Loucy (cell line): Measurements from ENCODE around the gene GSE1.

Experiments
- H2AFZ ChIP-seq: fragments of 200-600 bp; sonication (generic); 2 replicates; pipeline ENCODE4 v1.6.0; 2016; ENCODE audit warnings: antibody characterized with exemption, mild to moderate bottlenecking, low read length, moderate library complexity
- H3F3A ChIP-seq: fragments of 200-600 bp; 2 replicates; pipeline ENCODE4 v1.6.0; 2016; ENCODE audit warnings: antibody characterized with exemption, low read depth, mild to moderate bottlenecking
- H3K27me3 ChIP-seq: fragments of 200-600 bp; sonication (generic); 2 replicates; pipeline ENCODE4 v1.6.1; 2014; ENCODE audit warnings: low read length, mild to moderate bottlenecking; ENCODE audit not compliant: insufficient read depth, poor library complexity, severe bottlenecking
- H3K36me3 ChIP-seq: fragments of 200-600 bp; sonication (generic); 2 replicates; pipeline ENCODE4 v1.6.1; 2016; ENCODE audit warnings: low read length; ENCODE audit not compliant: insufficient read depth
- H3K4me1 ChIP-seq: fragments of 200-600 bp; sonication (generic); 2 replicates; pipeline ENCODE4 v1.5.1; 2014; ENCODE audit warnings: low read length, mild to moderate bottlenecking; ENCODE audit not compliant: insufficient read depth, poor library complexity, severe bottlenecking
- H3K4me2 ChIP-seq: fragments of 200-600 bp; sonication (generic); 2 replicates; pipeline ENCODE4 v1.6.0; 2014; ENCODE audit warnings: antibody characterized with exemption, low read length, low read depth, mild to moderate bottlenecking; ENCODE audit not compliant: poor library complexity, severe bottlenecking
- H3K4me3 ChIP-seq: fragments of 200-600 bp; sonication (generic); 2 replicates; pipeline ENCODE4 v1.5.1; 2014; ENCODE audit warnings: low read length, mild to moderate bottlenecking, mixed read lengths; ENCODE audit not compliant: poor library complexity, severe bottlenecking
- H3K79me2 ChIP-seq: fragments of 200-600 bp; sonication (generic); 2 replicates; pipeline ENCODE4 v1.6.1; 2014; ENCODE audit warnings: low read length; ENCODE audit not compliant: insufficient read depth
- H3K9ac ChIP-seq: fragments of 200-600 bp; sonication (generic); 2 replicates; pipeline ENCODE4 v1.6.0; 2014; ENCODE audit warnings: mild to moderate bottlenecking, low read depth, low read length, moderate library complexity; ENCODE audit not compliant: poor library complexity, severe bottlenecking
- H3K9me2 ChIP-seq: fragments of 200-600 bp; sonication (generic); replicated peaks from 2 replicates; pipeline ENCODE4 v1.6.1; 2016; ENCODE audit warnings: low read depth, low read length, mixed read lengths
- H3K9me3 ChIP-seq: fragments of 200-600 bp; sonication (generic); 2 replicates; pipeline ENCODE4 v1.6.1; 2014; ENCODE audit warnings: mild to moderate bottlenecking, antibody characterized with exemption, low read length, low read depth; ENCODE audit not compliant: insufficient read depth
- H4K20me1 ChIP-seq: fragments of 200-600 bp; sonication (generic); 2 replicates; pipeline ENCODE4 v1.6.0; 2014; ENCODE audit warnings: antibody characterized with exemption, low read length, mild to moderate bottlenecking; ENCODE audit not compliant: insufficient read depth, poor library complexity, severe bottlenecking
- CTCF ChIP-seq: fragments of 200-600 bp; sonication (generic); conservative IDR thresholded peaks from 2 replicates; pipeline ENCODE4 v1.5.1; 2014; ENCODE audit warnings: mild to moderate bottlenecking, antibody characterized with exemption, low read length
- EZH2phosphoT487 ChIP-seq: fragments of 200-600 bp; IDR thresholded peaks from 2 replicates; pipeline ENCODE4 v1.6.1; 2018; ENCODE audit warnings: antibody characterized with exemption, mild to moderate bottlenecking, moderate library complexity, borderline replicate concordance

The GSE1 gene

GRCh38 chr16:85716680-85717038, 103.5 kb downstream of the GSE1 start:
- H3K27me3 ChIP-seq: no peaks in the 10 kb centered on the region
- H4K20me1 ChIP-seq: no peaks in the 10 kb centered on the region
- H3K9ac ChIP-seq: no peak overlapping the region
- no peaks in the 10 kb centered on the region for H3F3A ChIP-seq
- H3K79me2 ChIP-seq: no peaks in the 10 kb centered on the region
- H3K9me2 ChIP-seq: no peaks in the 10 kb centered on the region
- H3K36me3 ChIP-seq: no peaks in the 10 kb centered on the region
- no peak overlapping the region for H2AFZ ChIP-seq
- TF ChIP-seq CTCF (no peak), EZH2phosphoT487 (no peak)
- H3K9me3 ChIP-seq: no peaks in the 10 kb centered on the region
- no peak overlapping the region for H3K4me3 ChIP-seq
- peaks cover 15% of the 10 kb centered on the region for H3K4me1 ChIP-seq
- peak overlapping the region; percentile 52 for H3K4me2 ChIP-seq

GRCh38 chr16:85717393-85718152, 104.5 kb downstream of the GSE1 start:
- Histone ChIP-seq H3K4me1 (peaks cover 15% of the 10 kb centered on the region), H3K79me2 (no peaks in the 10 kb centered on the region), H3K4me3 (no peak overlapping the region), H3K9me2 (no peaks in the 10 kb centered on the region), H3K9me3 (no peaks in the 10 kb centered on the region), H2AFZ (no peak overlapping the region), H3K27me3 (no peaks in the 10 kb centered on the region), H4K20me1 (no peaks in the 10 kb centered on the region), H3F3A (no peaks in the 10 kb centered on the region), H3K9ac (no peak overlapping the region), H3K36me3 (no peaks in the 10 kb centered on the region), H3K4me2 (no peak overlapping the region)
- peak; percentile 74 for TF ChIP-seq CTCF
- TF ChIP-seq EZH2phosphoT487: no peak

- TF ChIP-seq EZH2phosphoT487 (no peak), CTCF (no peak)
Measured at GRCh38 chr16:85718153-85718477, 105.0 kb downstream of the GSE1 start.

More at GRCh38 chr16:85718153-85718477, 105.0 kb downstream of the GSE1 start:
- no peak overlapping the region for H3K9ac ChIP-seq
- H3K4me1 ChIP-seq: peaks cover 15% of the 10 kb centered on the region
- no peaks in the 10 kb centered on the region for H3K36me3 ChIP-seq
- H3K4me3 ChIP-seq: no peak overlapping the region
- no peak overlapping the region for H2AFZ ChIP-seq
- H3K9me2 ChIP-seq: no peaks in the 10 kb centered on the region
- H3K9me3 ChIP-seq: no peaks in the 10 kb centered on the region
- no peaks in the 10 kb centered on the region for H3K27me3 ChIP-seq
- no peaks in the 10 kb centered on the region for H4K20me1 ChIP-seq
- no peak overlapping the region for H3K4me2 ChIP-seq
- no peaks in the 10 kb centered on the region for H3K79me2 ChIP-seq
- H3F3A ChIP-seq: no peaks in the 10 kb centered on the region
